Heart right ventricle (tissue), 16 donors: ENCODE data around the gene RAD9A. TPM values are rescaled to one million over a fixed set of nuclear protein-coding genes. Genes with fewer than 3 reads are reported as not detected.

ENCODE experiments used
- ATAC-seq, 8 donors: fragments of 200-7000 bp; cut with Tn5 transposase; one replicate each; pipeline ENCODE4 v1.9.1; 2020; ENCODE audit warnings: mild to moderate bottlenecking in 8 of 8, moderate library complexity in 8 of 8, moderate number of reproducible peaks in 1 of 8
- DNase-seq, 2 donors: peaks; one replicate each; pipeline ENCODE4 v3.0.0-alpha.2; 2020
- H3K27ac ChIP-seq, 10 donors: fragments of 200-600 bp; sonication (generic) in 2 of 10; one replicate each; pipeline versions ENCODE4 v1.5.0 to v1.8.0; 2020 to 2022; ENCODE audit warnings: mild to moderate bottlenecking in 3 of 10
- H3K27me3 ChIP-seq, 7 donors: fragments of 200-600 bp; one replicate each; pipeline ENCODE4 v1.8.0; 2021 to 2022; ENCODE audit warnings: mild to moderate bottlenecking in 2 of 7
- H3K36me3 ChIP-seq, 9 donors: fragments of 200-600 bp; sonication (generic) in 1 of 9; one replicate each; pipeline versions ENCODE4 v1.5.0 to v1.8.0; 2020 to 2022; ENCODE audit warnings: mild to moderate bottlenecking in 2 of 9
- H3K4me1 ChIP-seq, 9 donors: fragments of 200-600 bp; sonication (generic) in 1 of 9; one replicate each; pipeline versions ENCODE4 v1.5.0 to v1.8.0; 2020 to 2022; ENCODE audit warnings: mild to moderate bottlenecking in 4 of 9
- H3K4me3 ChIP-seq, 10 donors: fragments of 200-600 bp; sonication (generic) in 2 of 10; one replicate each; pipeline versions ENCODE4 v1.5.0 to v1.8.0; 2020 to 2022; ENCODE audit warnings: mild to moderate bottlenecking in 7 of 10, moderate library complexity in 2 of 10
- H3K9me3 ChIP-seq, 11 donors: fragments of 200-600 bp in 10 of 11; sonication (generic) in 2 of 11; one replicate each; pipeline versions ENCODE4 v1.5.0 to v1.8.0; 2013 to 2022; ENCODE audit warnings: mild to moderate bottlenecking in 2 of 11, control low read depth in 1 of 11, moderate library complexity in 1 of 11
- CTCF ChIP-seq, 9 donors: fragments of 200-600 bp; sonication (generic) in 2 of 9; IDR thresholded peaks; one replicate each; pipeline versions ENCODE4 v1.5.0 to v1.8.0; 2021 to 2022; ENCODE audit warnings: antibody characterized with exemption in 9 of 9, mild to moderate bottlenecking in 5 of 9, moderate library complexity in 1 of 9
- WGBS, 2 donors: extraction: QIAGEN DNeasy Blood & Tissue Kit; methylation state at CpG; one replicate each; pipeline ENCODE4 v1.1.7; 2013; ENCODE audit warnings: inconsistent platforms in 1 of 2; 5-methylcytosine and 5-hydroxymethylcytosine counted together
- intact Hi-C, 10 donors: fragments of 100-400 bp; cut with DNase I; formaldehyde crosslinking; loops; one replicate each; pipeline versions ENCODE4 v1.11.1 to v1.14.2; 2022
- polyA plus RNA-seq, 2 donors: library from polyadenylated mRNA; stranded (reverse); fragments of 200-250 nt; gene quantifications; one replicate each; pipeline ENCODE4 v1.2.3, GENCODE V29; 2013
- total RNA-seq, 10 donors: library from RNA; stranded (reverse); fragmentation: NEBNext Ultra II Directional in 3 of 10; extraction: Animal tissue kit (Norgen Biotek cat#: 25700) in 3 of 10; gene quantifications; one replicate each; pipeline versions ENCODE4 v1.2.1 to v1.2.4, GENCODE V29; 2021 to 2023
- donor health status: Arrhythmogenic right ventricular cardiomyopathy.
- donor health status: ischemic (EF 13 %, LVEDD 7.1; RV severe dilation, severe dysfunction).
- donor health status: healthy with polysubstance abuse.
- donor health status: DM: no; HTN: yes; CAD: no.
- donor health status: DM: no; HTN: no; CAD: no.
- donor health status: ischemic (EF 25% LVEDD 6.9; RV normal size, moderate dysfunction).
- donor health status: ischemic (EF 25% LVEDD 5.7; RV mildly dilated, moderate dysfunction).
- donor health status: healthy.
- donor health status: DM: yes; HTN: yes; CAD: no.
- donor health status: Ischemic cardiomyopathy.
- donor health status: ischemic (EF 35%, LVEDD 5.7; RV mildly dilated, moderate dysfunction).
- donor health status: nonischemic (EF 11% LVEDD 7.7; RV severe dilation, severe dysfunction).
- donor health status: DM: yes; HTN: yes; CAD: no.
- donor health status: PGD.
- donor health status: ischemic (EF 29% LVEDD 5.4; RV normal size, mild dysfunction).
- donor health status: nonischemic (EF 23%, LVEDD 6.1; RV moderate dilation, normal function).

RAD9A gene
- total and polyA plus RNA-seq, 12 donors = 4.8 to 15.0 (median 6.5) TPM

- TF ChIP-seq CTCF (IDR thresholded peaks at IDR 0.05) = no peak
- H3K4me1 ChIP-seq = peaks cover 0 to 36% (median 21%) of the 10 kb centered on the region in 9 donors
- no peak overlapping the region for H3K4me3 ChIP-seq
- H3K27ac ChIP-seq = peak overlapping the region in 1 of 10 donors; percentile 50
- DNase-seq (no peak), ATAC-seq (peak in 1 of 8 donors; percentile 3)
- intact Hi-C loops = no loop called here
- no peaks in the 10 kb centered on the region for H3K9me3 ChIP-seq
- 83 to 84% methylated on average over 23 of the region's 23 CpGs for WGBS, 2 donors
- H3K27me3 ChIP-seq = no peaks in the 10 kb centered on the region
- peaks cover 0 to 92% (median 28%) of the 10 kb centered on the region in 9 donors for H3K36me3 ChIP-seq
Measured at GRCh38 chr11:67434395-67434881, 42.7 kb downstream of the RAD9A start.

DNA sequence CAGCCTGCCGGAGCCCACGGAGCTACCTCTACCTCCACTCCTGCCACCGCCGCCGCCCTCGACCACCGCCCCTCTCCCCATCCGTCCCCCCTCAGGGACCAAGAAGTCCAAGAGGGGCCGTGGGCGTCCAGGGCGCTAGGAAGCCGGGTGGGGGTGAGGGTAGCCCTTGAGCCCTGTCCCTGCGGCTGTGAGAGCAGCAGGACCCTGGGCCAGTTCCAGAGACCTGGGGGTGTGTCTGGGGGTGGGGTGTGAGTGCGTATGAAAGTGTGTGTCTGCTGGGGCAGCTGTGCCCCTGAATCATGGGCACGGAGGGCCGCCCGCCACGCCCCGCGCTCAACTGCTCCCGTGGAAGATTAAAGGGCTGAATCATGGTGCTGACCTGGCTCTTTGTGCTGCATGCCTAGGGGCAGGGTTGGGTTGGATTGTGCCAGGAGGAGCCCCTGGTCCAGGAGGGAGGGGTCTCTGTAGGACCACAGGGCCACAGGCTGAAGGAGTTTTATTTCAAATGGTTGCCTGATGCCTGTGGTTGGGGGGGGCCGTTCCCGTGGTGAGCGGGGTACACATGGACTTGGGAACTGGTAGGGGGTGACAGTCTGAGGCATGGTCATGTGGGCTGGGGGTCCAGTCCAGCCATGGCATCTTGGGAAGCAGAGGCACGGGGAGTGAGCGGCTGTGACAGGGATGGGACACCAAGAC, 43.4 kb downstream of the RAD9A start:
- H3K27ac ChIP-seq = peak overlapping the region in 3 of 10 donors; percentile 4 to 93 (median 53)
- no peaks in the 10 kb centered on the region for H3K27me3 ChIP-seq
- DNase-seq (no peak), ATAC-seq (no peak)
- H3K9me3 ChIP-seq = no peaks in the 10 kb centered on the region
- 87 to 88% methylated on average over 23 to 26 of the region's 26 CpGs for WGBS, 2 donors
- H3K4me1 ChIP-seq = peaks cover 0 to 36% (median 20%) of the 10 kb centered on the region in 9 donors
- TF ChIP-seq CTCF (IDR thresholded peaks at IDR 0.05) = no peak
- H3K36me3 ChIP-seq = peaks cover 0 to 92% (median 28%) of the 10 kb centered on the region in 9 donors
- H3K4me3 ChIP-seq = peak overlapping the region in 1 of 10 donors; percentile 59
- intact Hi-C loops = no loop called here

DNA sequence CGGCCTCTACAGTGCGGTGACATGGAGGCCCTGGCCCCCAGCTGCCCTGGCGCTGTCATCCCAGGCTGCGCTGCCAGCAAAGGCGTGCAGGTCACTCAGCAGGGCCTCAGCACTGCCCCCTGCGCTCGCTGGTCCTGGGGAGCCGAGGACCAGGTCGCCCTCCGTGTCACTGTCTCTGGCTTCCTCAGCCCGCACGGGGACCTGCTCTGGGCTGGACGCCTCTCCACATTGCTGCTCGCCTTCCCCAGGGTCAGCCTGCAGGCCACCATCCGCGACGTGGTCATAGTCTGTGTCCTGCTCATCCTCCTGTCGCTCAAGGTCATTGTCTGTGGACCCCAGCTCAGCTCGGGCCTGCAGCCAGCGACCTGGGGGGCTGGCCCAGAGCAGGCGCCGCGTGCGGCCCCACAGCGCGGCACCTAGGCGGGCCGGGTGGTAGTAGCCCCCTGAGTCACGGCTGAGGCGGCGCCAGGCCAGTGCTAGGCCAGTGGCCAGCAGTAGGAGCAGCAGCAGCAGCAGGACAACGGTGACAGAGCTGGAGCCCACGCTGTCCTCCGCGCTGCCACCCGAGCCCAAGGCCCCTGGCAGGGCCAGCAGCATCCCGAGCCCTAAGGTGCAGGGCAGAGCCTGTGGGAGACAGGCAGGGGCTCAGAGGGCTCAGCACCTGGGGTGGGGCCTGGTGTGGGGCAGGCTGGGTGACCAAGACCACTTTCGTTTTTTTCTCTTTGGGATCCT, 44.1 kb downstream of the RAD9A start:
- peak overlapping the region in 2 of 10 donors; percentile 3 to 59 for H3K4me3 ChIP-seq
- peaks cover 0 to 92% (median 28%) of the 10 kb centered on the region in 9 donors for H3K36me3 ChIP-seq
- intact Hi-C loops = no loop called here
- no peak for ATAC-seq
- no peak for DNase-seq
- H3K4me1 ChIP-seq = peaks cover 1 to 44% (median 24%) of the 10 kb centered on the region in 9 donors
- H3K9me3 ChIP-seq = no peaks in the 10 kb centered on the region
- no peak for TF ChIP-seq CTCF (IDR thresholded peaks at IDR 0.05)
- H3K27me3 ChIP-seq = no peaks in the 10 kb centered on the region
- H3K27ac ChIP-seq = peak overlapping the region in 6 of 10 donors; percentile 4 to 93 (median 51)
- 85 to 91% methylated on average over 38 of the region's 38 CpGs for WGBS, 2 donors

DNA sequence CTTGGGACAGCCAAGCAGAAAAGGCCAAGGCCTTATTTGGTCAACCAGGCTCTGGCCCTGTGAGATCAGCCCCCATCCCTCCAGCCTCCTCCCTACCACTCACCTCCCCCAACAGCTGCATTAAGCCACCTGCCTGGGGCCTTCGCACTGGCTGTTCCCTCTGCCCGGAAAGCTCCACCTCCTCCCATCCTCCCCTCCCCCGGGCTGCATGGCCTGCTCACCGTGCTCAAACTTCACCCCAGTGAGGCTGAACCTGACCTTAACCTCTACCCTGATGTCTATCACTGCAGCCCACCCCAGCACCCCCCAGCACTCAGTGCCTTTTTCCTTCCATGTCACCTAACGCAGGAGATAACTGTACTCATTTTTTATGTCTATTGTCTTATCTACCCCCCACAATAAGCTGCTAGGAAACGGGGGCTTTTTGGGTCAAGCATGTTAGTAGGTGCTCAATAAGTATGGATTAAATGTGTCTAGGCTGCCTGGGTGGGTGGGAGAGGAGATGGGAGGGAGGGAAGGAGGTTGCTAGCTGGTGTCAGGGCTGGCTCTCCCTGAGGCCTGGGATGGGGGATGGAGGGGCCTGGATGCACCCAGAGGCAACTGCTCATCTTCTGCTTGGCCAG, 44.8 kb downstream of the RAD9A start:
- H3K27ac ChIP-seq = peak overlapping the region in 4 of 10 donors; percentile 47 to 93 (median 54)
- peaks cover 4 to 47% (median 28%) of the 10 kb centered on the region in 9 donors for H3K4me1 ChIP-seq
- H3K36me3 ChIP-seq = peaks cover 0 to 92% (median 30%) of the 10 kb centered on the region in 9 donors
- peak overlapping the region in 2 of 10 donors; percentile 3 to 59 for H3K4me3 ChIP-seq
- no peak for DNase-seq
- 56 to 57% methylated on average over 6 of the region's 6 CpGs for WGBS, 2 donors
- no peak for TF ChIP-seq CTCF (IDR thresholded peaks at IDR 0.05)
- intact Hi-C loops = no loop called here
- no peaks in the 10 kb centered on the region for H3K27me3 ChIP-seq
- no peak for ATAC-seq
- no peaks in the 10 kb centered on the region for H3K9me3 ChIP-seq
